HEK293 (cell line): ENCODE data around the gene UPF2.

Source experiments
- ATF2 ChIP-seq: fragments of 450-650 bp; formaldehyde crosslinking; IDR thresholded peaks from 2 replicates; pipeline ENCODE4 v1.5.1; 2016; ENCODE audit warnings: missing biosample characterization, missing genetic modification characterization, low read depth
- CTCF ChIP-seq: fragments of 450-650 bp; formaldehyde crosslinking; IDR thresholded peaks from 2 replicates; pipeline ENCODE4 v1.5.1; 2016; ENCODE audit warnings: missing biosample characterization, missing genetic modification characterization
- HOXA7 ChIP-seq: sonication (generic); formaldehyde crosslinking; IDR thresholded peaks from 2 replicates; pipeline ENCODE4 v1.8.1; 2022; ENCODE audit warnings: missing genetic modification reagents, borderline replicate concordance
- INSM2 ChIP-seq: fragments of 450-650 bp; formaldehyde crosslinking; IDR thresholded peaks from 2 replicates; pipeline ENCODE4 v1.5.1; 2016; ENCODE audit warnings: missing biosample characterization, missing genetic modification characterization
- KLF16 ChIP-seq: fragments of 450-650 bp; formaldehyde crosslinking; IDR thresholded peaks from 2 replicates; pipeline ENCODE4 v1.5.1; 2017; ENCODE audit warnings: missing biosample characterization, missing genetic modification characterization
- SALL2 ChIP-seq: fragments of 450-650 bp; formaldehyde crosslinking; IDR thresholded peaks from 2 replicates; pipeline ENCODE4 v1.5.0; 2017; ENCODE audit warnings: missing biosample characterization, mild to moderate bottlenecking, missing genetic modification characterization, borderline replicate concordance
- SP2 ChIP-seq: fragments of 450-650 bp; formaldehyde crosslinking; IDR thresholded peaks from 2 replicates; pipeline ENCODE4 v1.5.1; 2016; ENCODE audit warnings: missing biosample characterization, missing genetic modification characterization
- ZBTB21 ChIP-seq: fragments of 450-650 bp; formaldehyde crosslinking; IDR thresholded peaks from 2 replicates; pipeline ENCODE4 v1.5.1; 2017; ENCODE audit warnings: missing biosample characterization, missing genetic modification characterization
- ZNF18 ChIP-seq: fragments of 450-650 bp; formaldehyde crosslinking; IDR thresholded peaks from 2 replicates; pipeline ENCODE4 v1.5.1; 2016; ENCODE audit warnings: missing biosample characterization, missing genetic modification characterization
- ZNF561 ChIP-seq: fragments of 450-650 bp; IDR thresholded peaks from 2 replicates; pipeline ENCODE4 v1.5.1; 2018; ENCODE audit warnings: missing biosample characterization, missing genetic modification characterization, borderline replicate concordance
- ZXDB ChIP-seq: fragments of 450-650 bp; formaldehyde crosslinking; IDR thresholded peaks from 2 replicates; pipeline ENCODE4 v1.5.1; 2016; ENCODE audit warnings: missing biosample characterization, missing genetic modification characterization

- TF ChIP-seq ZNF561 = no peak
- no peak for TF ChIP-seq INSM2 (tag by site-specific recombination)
- no peak for TF ChIP-seq ZNF18
- no peak for TF ChIP-seq KLF16 (tag by site-specific recombination)
- TF ChIP-seq ATF2 = no peak
- TF ChIP-seq CTCF (tag by site-specific recombination) = no peak
- TF ChIP-seq SP2 (tag by site-specific recombination) = no peak
- TF ChIP-seq ZXDB (tag by site-specific recombination) = no peak
- TF ChIP-seq ZBTB21 (tag by site-specific recombination) = no peak
- TF ChIP-seq SALL2 = no peak
- TF ChIP-seq HOXA7 (CRISPR knock-in tag) = no peak
Observed at GRCh38 chr10:12073526-12073925, 30.9 kb upstream of the UPF2 start.
